ENCODE measurements around the gene LRRC46. TPM values are rescaled to one million over a fixed set of nuclear protein-coding genes. Genes with fewer than 3 reads are reported as not detected.

The LRRC46 gene
- total and polyA plus RNA-seq, 2 of the 4 experiments (the other 2 are of a cell fraction): 0.77 TPM; not detected in 1

DNA sequence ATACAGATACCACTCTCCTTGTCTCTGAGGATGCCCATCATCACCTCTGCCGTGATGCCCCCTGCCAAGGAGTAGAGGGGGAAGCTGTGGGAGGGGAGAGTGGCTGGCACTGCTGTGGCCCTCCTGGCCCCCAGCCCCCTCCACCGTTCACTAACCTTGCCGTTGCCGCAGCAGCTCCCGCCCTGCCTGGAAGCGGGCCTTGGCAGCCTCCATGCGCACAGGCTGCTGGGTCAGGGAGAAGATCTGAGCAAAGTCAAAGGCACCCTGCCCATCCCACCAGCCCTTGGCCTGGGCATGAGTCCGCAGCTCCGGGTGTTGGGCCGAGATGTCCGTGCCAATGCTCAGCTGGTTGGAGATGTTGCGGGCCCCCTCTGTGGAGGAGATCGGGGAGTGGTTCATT lies 7.2 kb downstream of the LRRC46 start:
- no peak overlapping the region for H4K5ac ChIP-seq (ENCODE audit: low read depth, low read length)
- intact Hi-C loops (cut with micrococcal nuclease) (no loop called here), dilution Hi-C loops (cut with HindIII; ENCODE audit: low sequenced_read_pairs, unreplicated experiment) (no loop called here), in situ Hi-C loops (cut with MboI; ENCODE audit: low sequenced_read_pairs) (no loop called here)
- no peak overlapping the region for H3K4me3 ChIP-seq (ENCODE audit: insufficient read depth, low read depth, low read length)
- H3K27me3 ChIP-seq (ENCODE audit: control insufficient read depth, insufficient read depth, low read length): no peaks in the 10 kb centered on the region
- no peak overlapping the region for H3K56ac ChIP-seq (ENCODE audit: extremely low read depth, insufficient read depth, low read length)
- TF ChIP-seq MXI1 (IDR thresholded peaks at IDR 0.05; ENCODE audit: borderline replicate concordance, low read depth, low read length) (no peak), SMC3 (IDR thresholded peaks at IDR 0.05; ENCODE audit: low read depth, low read length) (no peak), RAD21 (IDR thresholded peaks at IDR 0.05; ENCODE audit: low read length) (no peak)
- TF ChIP-seq, protein P1, sequence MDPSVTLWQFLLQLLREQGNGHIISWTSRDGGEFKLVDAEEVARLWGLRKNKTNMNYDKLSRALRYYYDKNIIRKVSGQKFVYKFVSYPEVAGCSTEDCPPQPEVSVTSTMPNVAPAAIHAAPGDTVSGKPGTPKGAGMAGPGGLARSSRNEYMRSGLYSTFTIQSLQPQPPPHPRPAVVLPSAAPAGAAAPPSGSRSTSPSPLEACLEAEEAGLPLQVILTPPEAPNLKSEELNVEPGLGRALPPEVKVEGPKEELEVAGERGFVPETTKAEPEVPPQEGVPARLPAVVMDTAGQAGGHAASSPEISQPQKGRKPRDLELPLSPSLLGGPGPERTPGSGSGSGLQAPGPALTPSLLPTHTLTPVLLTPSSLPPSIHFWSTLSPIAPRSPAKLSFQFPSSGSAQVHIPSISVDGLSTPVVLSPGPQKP (IDR thresholded peaks at IDR 0.05; ENCODE audit: borderline replicate concordance, low read depth, low read length): no peak
- H3K9ac ChIP-seq (ENCODE audit: low read depth, low read length): no peak overlapping the region
- peaks cover 4% of the 10 kb centered on the region; the same call in 1 of the 2 replicates for H3K9me1 ChIP-seq (ENCODE audit: insufficient read depth, low read length)
- no peak overlapping the region for H2BK20ac ChIP-seq (ENCODE audit: low read depth, low read length)
- ATAC-seq (ENCODE audit: low read depth): no peak
- no peak overlapping the region for H2BK5ac ChIP-seq (ENCODE audit: low read depth, low read length, poor library complexity, severe bottlenecking)
- H2BK120ac ChIP-seq (ENCODE audit: low read depth, low read length): no peak overlapping the region
- ChIA-PET POLR2A (ENCODE audit: unreplicated experiment) (no interaction called here), CTCF (no interaction called here)
- H2AFZ ChIP-seq (replicated peaks; ENCODE audit: low read length, poor library complexity): peak overlapping the region; percentile 28
- H3K4ac ChIP-seq (ENCODE audit: low read depth, low read length): no peak overlapping the region
- no peak overlapping the region for H4K8ac ChIP-seq (ENCODE audit: low read depth in 2 of 2, low read length in 2 of 2)
- peaks cover 8% of the 10 kb centered on the region for H3K4me1 ChIP-seq (ENCODE audit: control insufficient read depth, insufficient read depth, low read length)
- no peak overlapping the region for H3K23ac ChIP-seq (ENCODE audit: low read depth, low read length)
- 90% methylated on average over 4 of the region's 13 CpGs; no CpG with 5 or more reads in 1 of the 2 experiments for WGBS, 2 experiments (ENCODE audit: extremely low coverage in 2 of 2, insufficient read length in 1 of 2)
- H2AK5ac ChIP-seq (ENCODE audit: low read depth, low read length): no peak overlapping the region
- DNase-seq: no peak
- H2BK15ac ChIP-seq (ENCODE audit: low read depth, low read length): no peak overlapping the region
- H3K27ac ChIP-seq (ENCODE audit: insufficient read depth, low read length): no peak overlapping the region
- no TSS peak for BruUV-seq (replicated peaks)
- no peak overlapping the region for H3K18ac ChIP-seq (ENCODE audit: low read depth, low read length)
- no peak overlapping the region for H3K4me2 ChIP-seq (ENCODE audit: low read depth, low read length)
- H3K36me3 ChIP-seq (ENCODE audit: control insufficient read depth, insufficient read depth, low read length): peaks cover 8% of the 10 kb centered on the region
- H3K14ac ChIP-seq (replicated peaks; ENCODE audit: low read depth, low read length): no peak overlapping the region
- no peaks in the 10 kb centered on the region for H3K9me3 ChIP-seq (ENCODE audit: control insufficient read depth, insufficient read depth, low read length)
- peaks cover 8 to 22% of the 10 kb centered on the region in 2 experiments; a peak in 3 of 4 replicates for H3K79me1 ChIP-seq (ENCODE audit: low read depth in 1 of 2, low read length in 2 of 2)
- H2AK9ac ChIP-seq (replicated peaks; ENCODE audit: low read depth, low read length, poor library complexity): no peak overlapping the region
- no peak overlapping the region for H4K91ac ChIP-seq (ENCODE audit: insufficient read depth, low read depth, low read length)
- H4K20me1 ChIP-seq (ENCODE audit: insufficient read depth, low read length): no peaks in the 10 kb centered on the region

Data from IMR-90 (cell line).